Vagina (tissue), 2 donors: Measurements from ENCODE around the gene AP1G2.

Source experiments
- CTCF ChIP-seq, 3 experiments: fragments of 450-650 bp in 2 of 3; fragments of 200-600 bp in 1 of 3; sonication (generic) in 1 of 3; IDR thresholded peaks; one replicate each; pipeline ENCODE4 v1.5.1; 2017 to 2019; ENCODE audit warnings: antibody characterized with exemption in 3 of 3, mild to moderate bottlenecking in 2 of 3, moderate library complexity in 2 of 3
- POLR2A ChIP-seq, 2 donors: fragments of 450-650 bp; IDR thresholded peaks; one replicate each; pipeline ENCODE4 v1.6.1; 2017; ENCODE audit warnings: antibody characterized with exemption in 2 of 2, mild to moderate bottlenecking in 2 of 2, moderate library complexity in 2 of 2

DNA sequence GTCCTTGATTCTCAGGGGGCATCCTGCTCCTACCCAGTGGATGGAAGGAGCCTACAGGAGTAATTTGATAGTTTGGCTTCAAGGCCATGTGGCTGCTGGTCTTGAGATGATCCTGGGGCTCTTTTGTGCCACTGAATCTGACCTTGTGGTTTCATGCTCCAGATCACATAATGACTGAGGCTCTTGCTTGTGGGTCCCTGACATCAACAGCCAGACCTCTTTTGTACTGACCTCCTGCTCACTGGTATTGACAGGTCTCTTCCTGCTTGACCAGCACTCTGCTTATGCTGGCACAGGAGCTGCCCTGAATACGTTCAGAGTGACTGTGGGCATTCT, 34.2 kb upstream of the AP1G2 start:
- no peak for TF ChIP-seq POLR2A (IDR thresholded peaks at IDR 0.05)
- no peak for TF ChIP-seq CTCF (IDR thresholded peaks at IDR 0.05)
